Glomerular visceral epithelial cell (primary cell): Measurements from ENCODE around the gene PLPP4.

Experiments
- DNase-seq: peaks from one replicate; pipeline ENCODE4 v3.0.0-alpha.2; 2016; ENCODE audit errors: extremely low spot score

The PLPP4 gene

DNA sequence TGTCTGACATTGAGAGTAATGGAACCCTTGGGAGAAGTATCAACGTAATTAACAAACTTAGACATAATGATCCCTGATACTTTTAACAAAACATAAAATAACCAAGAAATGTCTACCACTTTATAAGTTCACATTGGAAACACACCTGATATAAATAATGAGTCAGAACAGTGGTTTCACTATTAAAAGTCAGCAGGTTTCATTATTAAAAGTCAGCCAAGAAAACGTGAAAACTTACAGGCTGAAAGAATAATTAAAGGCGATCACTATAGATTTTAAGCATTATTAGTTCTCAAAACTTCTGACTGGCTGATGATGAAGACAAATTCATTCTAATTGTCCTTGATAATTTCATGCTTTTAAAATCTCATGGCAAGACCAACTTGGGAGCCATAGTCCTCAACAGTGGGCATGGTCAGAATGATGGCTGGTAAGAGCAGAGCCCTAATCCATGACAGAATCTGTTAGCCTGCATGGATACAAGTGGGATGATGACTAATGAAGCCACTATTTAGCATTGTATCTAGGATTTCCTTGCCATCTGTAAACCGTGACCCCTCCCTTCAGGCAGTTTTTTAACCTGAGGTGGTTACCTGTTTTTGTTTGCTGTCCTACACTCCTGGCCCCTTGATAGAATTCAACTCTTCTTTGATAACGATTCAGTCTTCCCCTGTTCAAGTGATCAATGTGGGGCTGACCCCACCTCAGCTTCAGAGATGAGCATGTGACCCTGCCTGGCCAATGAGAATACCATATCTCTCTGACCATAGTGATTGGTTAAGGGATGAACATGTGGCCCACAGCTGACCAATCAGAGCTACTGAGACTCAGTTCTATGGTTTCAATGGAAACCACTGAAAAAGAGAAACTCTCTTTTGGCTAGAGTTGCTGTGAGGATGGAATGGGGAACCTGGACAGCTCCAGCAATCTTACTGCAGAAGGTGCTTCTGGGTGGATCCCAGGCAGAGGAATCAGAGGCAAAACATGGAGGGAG, 151.0 kb downstream of the PLPP4 start:
- peak; percentile 11 for DNase-seq

DNA sequence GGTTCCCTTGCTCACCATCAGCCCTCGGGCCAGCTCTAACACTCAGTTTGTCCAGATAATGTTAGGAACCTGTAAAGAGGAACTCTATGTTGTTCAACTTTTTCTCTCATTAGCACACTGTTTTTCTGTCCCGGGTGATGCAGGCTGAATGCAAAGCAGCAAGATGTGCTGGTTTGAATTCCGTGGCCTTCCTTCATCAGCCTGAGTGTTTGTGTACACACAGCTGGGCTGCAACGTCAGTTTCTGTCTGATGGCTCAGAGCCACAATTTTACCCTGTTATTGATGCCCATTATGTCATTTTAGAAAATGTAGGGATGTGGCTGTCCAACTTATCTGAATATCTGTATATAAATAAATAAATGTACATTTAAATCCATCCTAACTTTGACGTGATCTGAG, 152.0 kb downstream of the PLPP4 start:
- DNase-seq: no peak

DNA sequence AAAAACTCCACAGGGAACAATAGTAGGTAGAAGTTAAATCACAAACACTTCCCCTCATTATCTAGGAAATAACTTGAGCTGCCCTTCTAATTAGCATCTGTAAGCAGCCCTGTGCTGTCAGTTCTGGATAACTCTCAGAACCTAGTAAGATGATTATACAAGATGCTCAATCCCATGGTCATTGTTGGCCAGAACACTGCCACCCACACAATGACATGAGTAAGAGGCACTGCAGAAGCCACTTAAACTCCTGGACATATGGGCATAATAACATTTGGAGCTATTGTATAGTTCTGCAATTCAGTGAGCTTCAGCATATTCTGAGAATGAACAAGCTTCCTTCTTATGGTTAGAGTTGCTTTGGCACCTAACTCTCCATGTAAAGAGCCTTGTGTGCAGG, 153.8 kb downstream of the PLPP4 start:
- no peak for DNase-seq

DNA sequence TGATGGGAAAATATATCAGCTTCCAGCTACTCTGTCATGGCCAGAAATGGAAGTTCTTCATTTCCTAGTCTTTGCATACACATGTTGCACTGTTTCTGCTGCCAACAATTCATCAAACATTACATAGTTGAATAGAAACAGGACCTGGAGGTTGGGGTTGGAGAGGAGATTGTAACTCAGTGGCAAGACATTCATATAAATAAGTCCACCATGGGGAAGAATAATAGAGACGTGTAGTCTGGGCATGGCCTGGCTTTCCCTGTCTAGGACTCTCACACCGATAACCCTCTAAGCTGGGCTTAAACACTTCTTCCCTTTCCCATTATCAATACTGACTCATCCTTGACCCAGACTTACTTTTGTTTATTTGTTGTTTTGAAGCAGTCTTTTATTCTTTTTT, 155.7 kb downstream of the PLPP4 start:
- DNase-seq: no peak

DNA sequence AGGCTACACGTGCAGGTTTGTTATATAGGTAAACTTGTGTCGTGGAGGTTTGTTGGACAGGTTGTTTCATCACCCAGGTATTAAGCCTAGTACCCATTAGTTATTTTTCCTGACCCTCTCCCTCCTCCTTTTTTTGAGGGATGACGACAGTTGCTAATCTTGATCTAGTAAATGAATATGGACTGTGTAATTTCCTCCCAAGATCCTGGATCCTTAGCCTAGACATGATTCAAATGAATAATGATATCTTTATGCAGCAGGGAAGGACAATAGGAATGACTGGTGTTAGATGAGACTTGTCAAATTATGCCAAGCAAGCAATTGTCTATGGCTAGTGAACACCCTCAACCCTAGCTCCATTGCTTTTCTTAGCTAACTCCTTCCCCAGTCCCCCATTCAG, 156.2 kb downstream of the PLPP4 start:
- no peak for DNase-seq

DNA sequence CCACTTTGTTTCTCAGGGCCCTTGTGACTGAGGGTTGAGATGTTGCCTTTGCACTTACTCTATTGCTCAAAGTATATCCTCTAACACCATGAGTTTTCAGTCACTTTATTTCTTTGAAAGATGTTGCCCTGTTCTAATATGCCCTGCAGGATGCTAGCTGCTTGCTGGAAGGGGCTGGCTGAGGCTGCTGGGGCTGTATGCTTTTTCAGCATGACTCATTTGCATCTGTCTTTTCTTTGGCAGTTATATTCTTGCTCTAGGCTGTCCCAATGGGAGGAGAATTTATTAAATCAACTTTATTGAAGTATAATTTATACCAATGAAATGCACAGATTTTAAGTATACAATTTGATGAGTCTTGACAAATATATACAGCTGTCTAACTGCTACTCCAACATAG, 157.7 kb downstream of the PLPP4 start:
- DNase-seq: no peak

DNA sequence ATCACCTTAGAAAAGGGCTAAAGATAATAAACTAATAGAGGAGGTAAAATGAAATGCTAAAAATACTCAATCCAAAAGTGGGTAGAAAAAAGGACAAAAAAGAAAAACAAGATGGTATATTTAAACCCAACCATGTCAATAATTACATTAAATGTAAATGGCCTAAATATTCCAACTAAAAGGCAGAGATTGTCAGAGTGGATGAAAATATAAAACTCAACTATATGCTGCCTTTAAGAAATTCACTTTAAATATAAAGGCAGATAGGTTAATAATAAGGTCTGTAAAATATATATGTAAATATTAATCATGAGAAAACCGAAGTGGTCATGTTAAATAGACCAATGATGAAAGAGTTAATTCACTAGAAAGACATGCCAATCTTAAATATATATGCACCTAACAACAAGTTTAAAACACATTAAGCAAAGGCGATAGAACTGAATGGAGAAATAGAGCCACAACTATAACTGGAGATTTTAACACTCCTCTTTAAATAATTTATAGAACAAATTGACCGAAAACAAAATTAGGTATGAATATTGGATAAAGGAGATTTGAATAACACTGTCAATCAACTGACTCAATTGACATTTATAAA, 159.4 kb downstream of the PLPP4 start:
- DNase-seq: no peak

DNA sequence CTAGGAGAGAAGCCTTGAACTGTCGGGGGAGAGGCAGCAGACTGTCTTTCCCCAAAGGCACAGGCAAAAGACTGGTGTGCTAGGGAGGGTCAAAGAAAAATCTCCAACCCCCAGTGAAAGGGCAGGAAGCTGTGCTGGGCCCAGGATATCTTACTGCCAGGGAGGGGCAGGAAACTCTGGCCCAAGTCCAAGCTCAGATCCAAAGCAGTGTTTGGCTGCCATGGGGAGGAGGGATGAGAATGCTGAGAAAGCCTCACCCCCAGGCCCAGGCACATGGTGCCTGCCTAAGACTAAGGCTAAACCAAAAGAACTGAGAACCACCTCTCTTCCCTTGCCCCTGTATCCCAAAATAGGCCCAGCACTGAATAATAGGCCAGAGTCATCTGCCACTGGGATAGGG, 171.2 kb downstream of the PLPP4 start:
- DNase-seq: no peak

DNA sequence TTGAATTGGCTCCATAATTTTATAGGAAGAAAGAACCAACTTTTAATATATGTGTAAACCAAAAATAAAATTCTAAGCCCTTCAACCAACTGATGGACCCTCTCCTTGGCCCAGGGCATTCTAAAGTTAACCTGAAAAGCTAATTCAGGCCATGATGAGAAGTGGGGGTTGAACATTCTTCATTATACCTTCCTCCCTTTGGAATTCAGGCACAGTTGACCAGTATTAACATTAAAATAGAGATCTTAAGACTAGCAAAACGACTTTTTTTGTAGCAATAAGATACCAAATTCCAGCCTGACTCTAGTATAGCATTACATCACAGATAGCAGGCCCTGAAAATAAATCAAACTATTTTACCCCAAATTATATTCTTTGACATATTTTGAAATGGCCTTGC, 173.2 kb downstream of the PLPP4 start:
- DNase-seq: no peak

DNA sequence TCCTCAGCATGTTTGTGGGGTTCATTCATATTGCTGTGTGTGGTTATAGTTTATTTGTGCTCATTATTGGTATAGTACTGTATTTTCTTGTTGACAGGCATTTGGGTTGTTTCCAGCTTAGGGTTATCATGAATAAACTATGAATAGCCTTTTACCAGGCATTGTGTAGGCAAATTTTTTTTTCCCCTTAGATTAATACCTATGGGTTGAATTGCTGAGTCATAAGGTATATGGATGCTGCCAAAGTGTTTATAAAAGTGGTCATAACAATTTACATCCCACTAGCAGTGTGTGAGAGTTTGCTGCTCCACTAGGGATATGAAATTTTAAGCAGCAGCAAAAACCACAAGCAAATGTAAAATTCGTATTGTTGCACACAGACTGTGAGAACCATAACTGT, 175.0 kb downstream of the PLPP4 start:
- no peak for DNase-seq

DNA sequence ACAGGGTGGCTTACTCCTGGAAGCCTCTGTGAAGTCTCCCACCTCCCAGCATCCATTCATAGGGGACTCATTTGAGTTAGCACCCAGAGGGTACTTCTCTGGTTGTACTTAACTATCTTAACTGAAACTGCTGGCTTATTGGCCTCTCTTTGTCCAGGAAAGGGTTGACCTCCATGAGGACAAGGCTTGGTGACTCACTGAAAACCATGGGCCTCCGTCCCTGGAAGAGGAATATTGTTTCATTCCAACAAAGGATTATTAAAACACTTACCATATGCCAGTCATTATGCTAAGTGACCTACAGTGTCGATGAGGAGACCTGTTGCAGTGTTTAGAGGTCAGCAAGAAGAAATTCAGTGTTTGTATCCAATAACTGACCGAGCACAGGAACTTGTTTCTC, 175.9 kb downstream of the PLPP4 start:
- no peak for DNase-seq

DNA sequence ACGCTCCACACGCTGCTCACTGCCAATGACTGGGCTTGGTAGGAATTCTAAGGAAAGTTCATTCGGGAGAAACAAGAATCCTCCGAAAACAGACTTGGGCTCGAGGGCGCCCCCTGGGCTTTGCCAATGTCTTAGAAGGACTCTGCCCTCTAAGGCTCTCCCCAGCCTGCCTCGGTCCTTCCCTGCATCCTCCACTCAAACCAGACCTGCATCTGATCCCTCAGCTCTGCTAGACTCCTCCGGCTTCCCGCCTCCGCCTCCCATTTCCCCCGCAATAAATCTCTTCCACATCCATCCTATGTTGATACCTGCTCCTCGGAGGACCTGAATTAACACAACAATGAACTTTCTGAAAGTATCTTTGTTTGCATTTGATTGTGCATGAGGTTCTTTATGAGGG, 177.6 kb downstream of the PLPP4 start:
- no peak for DNase-seq
